Ovary (tissue), 3 donors: ENCODE results near the gene GTPBP1.

Experiments used
- CTCF ChIP-seq, 3 donors: fragments of 450-650 bp in 2 of 3; fragments of 200-600 bp in 1 of 3; IDR thresholded peaks; one replicate each; pipeline versions ENCODE4 v1.5.1 to v1.8.0; 2016 to 2022; ENCODE audit warnings: antibody characterized with exemption in 3 of 3, mild to moderate bottlenecking in 1 of 3
- EP300 ChIP-seq: sonication (generic); formaldehyde crosslinking; IDR thresholded peaks from one replicate; pipeline ENCODE4 v1.6.1; 2017; ENCODE audit warnings: antibody characterized with exemption
- POLR2A ChIP-seq: fragments of 450-650 bp; IDR thresholded peaks from one replicate; pipeline ENCODE4 v1.6.1; 2017; ENCODE audit warnings: antibody characterized with exemption, mild to moderate bottlenecking, moderate library complexity
- donor health status: DM: no; HTN: no; CAD: no.

GRCh38 chr22:38766076-38766777, 60.5 kb downstream of the GTPBP1 start:
- TF ChIP-seq POLR2A (no peak), CTCF (IDR thresholded peaks at IDR 0.05) (peak in 2 of 3 donors; percentile 43 to 53), EP300 (no peak)
